Thymus (tissue), 11 donors: ENCODE data around the gene CABP5. TPM values are rescaled to one million over a fixed set of nuclear protein-coding genes. Genes with fewer than 3 reads are reported as not detected.

Experiments
- DNase-seq, 9 donors: peaks; one replicate each; pipeline ENCODE4 v3.0.0-alpha.2; 2013; ENCODE audit warnings: low spot score in 9 of 9, low read depth in 6 of 9, missing footprints in 1 of 9
- H3K27ac ChIP-seq, 2 donors: one replicate each; pipeline ENCODE4 v1.5.1; 2013; ENCODE audit warnings: control low read depth in 1 of 2, low read depth in 1 of 2, low read length in 1 of 2, mild to moderate bottlenecking in 1 of 2, moderate library complexity in 1 of 2
- H3K27me3 ChIP-seq, 2 donors: one replicate each; pipeline ENCODE4 v1.5.1; 2013; ENCODE audit warnings: low read length in 1 of 2; ENCODE audit not compliant: control insufficient read depth in 2 of 2, insufficient read depth in 1 of 2
- H3K36me3 ChIP-seq, 2 donors: one replicate each; pipeline ENCODE4 v1.5.1; 2013; ENCODE audit warnings: low read length in 1 of 2, mild to moderate bottlenecking in 1 of 2, moderate library complexity in 1 of 2; ENCODE audit not compliant: control insufficient read depth in 2 of 2, insufficient read depth in 2 of 2
- H3K4me1 ChIP-seq, 2 donors: one replicate each; pipeline ENCODE4 v1.5.1; 2013; ENCODE audit warnings: low read length in 2 of 2; ENCODE audit not compliant: control insufficient read depth in 2 of 2, insufficient read depth in 2 of 2
- H3K4me3 ChIP-seq, 2 donors: one replicate each; pipeline ENCODE4 v1.5.1; 2013; ENCODE audit warnings: low read length in 2 of 2, control low read depth in 1 of 2, mild to moderate bottlenecking in 1 of 2
- H3K9me3 ChIP-seq, 2 donors: one replicate each; pipeline ENCODE4 v1.5.1; 2013; ENCODE audit warnings: low read length in 1 of 2, mild to moderate bottlenecking in 1 of 2; ENCODE audit not compliant: control insufficient read depth in 2 of 2, insufficient read depth in 1 of 2
- WGBS: extraction: QIAGEN DNeasy Blood & Tissue Kit; methylation state at CpG from one replicate; pipeline ENCODE4 v1.1.7; 2013; 5-methylcytosine and 5-hydroxymethylcytosine counted together
- polyA plus RNA-seq: library from polyadenylated mRNA; stranded (reverse); fragments of 200-250 nt; gene quantifications from one replicate; pipeline ENCODE4 v1.2.3, GENCODE V29; 2013
- total RNA-seq: library from RNA; stranded (reverse); fragments of 120-200 nt; gene quantifications from one replicate; pipeline ENCODE4 v1.2.4, GENCODE V29; 2013
- donor health status: healthy.

CABP5 gene
- total and polyA plus RNA-seq, 2 donors = 0.05 TPM; not detected in 1

DNA sequence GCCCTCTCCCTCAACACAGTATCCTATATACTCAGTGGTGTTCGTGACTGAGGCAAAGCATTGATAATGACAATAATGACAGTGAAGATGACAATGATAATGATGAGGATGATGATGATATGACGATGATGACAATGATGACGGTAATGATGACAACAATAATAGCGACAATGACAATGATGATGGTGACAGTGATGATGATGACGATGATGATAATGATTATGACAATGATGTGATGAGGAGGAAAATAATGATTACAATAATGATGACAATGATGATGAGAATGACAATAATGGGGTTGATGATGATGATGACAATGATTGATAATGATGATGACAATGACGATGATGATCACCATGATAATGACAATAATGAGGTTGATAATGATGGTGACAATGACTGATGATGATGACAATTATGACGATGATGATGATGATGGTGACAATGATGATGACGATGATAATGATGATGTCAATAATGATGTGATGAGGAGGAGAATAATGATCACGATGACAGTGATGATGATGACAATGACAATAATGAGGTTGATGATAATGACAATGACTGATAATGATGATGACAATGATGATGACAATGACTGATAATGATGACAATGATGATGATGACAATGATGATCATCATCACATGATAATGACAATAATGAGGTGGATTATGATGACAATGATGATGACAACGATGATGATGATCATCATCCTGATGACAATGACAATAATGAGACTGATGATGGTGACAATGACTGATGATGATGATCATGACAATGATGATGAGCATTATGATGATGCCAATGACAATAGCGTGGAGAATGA is 32.7 kb downstream of the CABP5 start:
- no peak overlapping the region for H3K4me3 ChIP-seq
- H3K4me1 ChIP-seq = no peaks in the 10 kb centered on the region
- no peaks in the 10 kb centered on the region for H3K27me3 ChIP-seq
- no peaks in the 10 kb centered on the region for H3K9me3 ChIP-seq
- no peak overlapping the region for H3K27ac ChIP-seq
- DNase-seq = no peak
- 93% methylated on average over 11 of the region's 11 CpGs for WGBS
- H3K36me3 ChIP-seq = no peaks in the 10 kb centered on the region

DNA sequence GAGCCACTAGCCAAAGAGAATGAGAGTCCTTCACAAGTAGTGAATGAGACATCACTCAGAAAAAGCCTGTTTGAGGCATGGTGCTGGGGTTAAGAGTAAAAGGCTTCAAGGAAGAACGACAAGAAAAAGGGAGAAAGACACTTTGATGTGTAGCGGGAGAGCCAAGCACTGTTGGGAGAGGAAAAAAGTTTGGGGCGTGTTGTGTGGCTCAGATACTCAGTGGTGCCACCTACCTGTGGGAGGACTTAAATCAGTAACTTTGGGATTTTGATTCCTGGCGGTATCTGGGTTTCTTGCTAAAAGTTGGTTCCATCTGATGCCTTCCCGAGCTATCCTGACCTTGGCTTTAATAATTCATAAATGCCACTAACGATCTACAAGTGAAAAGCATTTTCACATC is 37.1 kb downstream of the CABP5 start:
- Histone ChIP-seq H3K4me3 (no peak overlapping the region), H3K27me3 (no peaks in the 10 kb centered on the region), H3K9me3 (no peaks in the 10 kb centered on the region), H3K36me3 (no peaks in the 10 kb centered on the region), H3K27ac (no peak overlapping the region), H3K4me1 (no peaks in the 10 kb centered on the region)
- WGBS = 86% methylated on average over 6 of the region's 6 CpGs
- no peak for DNase-seq

DNA sequence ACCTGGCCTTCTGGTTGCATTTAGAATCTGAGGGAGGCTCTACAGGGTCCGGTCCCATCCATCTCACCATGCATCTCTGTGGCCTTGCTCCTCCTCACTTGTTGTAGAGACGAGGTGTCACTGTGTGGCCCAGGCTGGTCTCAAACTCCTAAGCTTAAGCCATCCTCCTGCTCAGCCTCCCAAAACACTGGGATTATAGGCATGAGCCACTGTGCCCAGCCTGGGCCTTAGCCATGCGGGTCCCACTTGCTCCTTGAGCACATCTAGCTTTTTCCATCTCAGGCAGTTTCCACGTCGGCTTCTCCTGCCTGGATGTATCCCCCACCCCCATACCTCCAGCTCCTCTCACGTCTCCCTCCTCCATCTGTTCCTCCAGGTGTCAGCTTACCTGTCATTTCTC is 39.6 kb downstream of the CABP5 start:
- DNase-seq = no peak
- 80% methylated on average over 6 of the region's 6 CpGs for WGBS

DNA sequence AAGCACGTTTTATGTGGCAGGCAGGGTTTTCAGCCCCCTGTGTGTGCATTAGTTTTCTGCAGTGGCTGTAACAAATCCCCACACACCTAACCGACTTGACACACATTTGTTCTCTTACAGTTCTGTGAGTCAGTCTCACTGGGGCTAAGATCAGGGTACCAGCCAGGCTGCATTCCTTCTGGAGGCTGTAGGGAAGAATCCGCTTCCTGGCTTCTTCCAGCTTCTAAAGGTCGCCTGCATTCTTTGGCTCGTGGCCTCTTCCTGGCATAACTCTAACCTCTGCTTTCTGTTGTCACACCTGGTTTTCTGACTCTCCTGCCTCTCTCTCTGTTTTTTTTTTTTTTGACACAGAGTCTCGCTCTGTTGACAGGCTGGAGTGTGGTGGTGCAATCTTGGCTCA is 43.0 kb downstream of the CABP5 start:
- Histone ChIP-seq H3K9me3 (no peaks in the 10 kb centered on the region), H3K27ac (no peak overlapping the region), H3K27me3 (no peaks in the 10 kb centered on the region), H3K4me3 (no peak overlapping the region), H3K4me1 (no peaks in the 10 kb centered on the region), H3K36me3 (no peaks in the 10 kb centered on the region)
- 91% methylated on average over 6 of the region's 6 CpGs for WGBS
- DNase-seq = no peak

More for the DNA sequence above, 39.6 kb downstream of the CABP5 start:
- Histone ChIP-seq H3K36me3 (no peaks in the 10 kb centered on the region), H3K27me3 (no peaks in the 10 kb centered on the region), H3K4me1 (no peaks in the 10 kb centered on the region), H3K4me3 (no peak overlapping the region), H3K9me3 (no peaks in the 10 kb centered on the region), H3K27ac (no peak overlapping the region)

DNA sequence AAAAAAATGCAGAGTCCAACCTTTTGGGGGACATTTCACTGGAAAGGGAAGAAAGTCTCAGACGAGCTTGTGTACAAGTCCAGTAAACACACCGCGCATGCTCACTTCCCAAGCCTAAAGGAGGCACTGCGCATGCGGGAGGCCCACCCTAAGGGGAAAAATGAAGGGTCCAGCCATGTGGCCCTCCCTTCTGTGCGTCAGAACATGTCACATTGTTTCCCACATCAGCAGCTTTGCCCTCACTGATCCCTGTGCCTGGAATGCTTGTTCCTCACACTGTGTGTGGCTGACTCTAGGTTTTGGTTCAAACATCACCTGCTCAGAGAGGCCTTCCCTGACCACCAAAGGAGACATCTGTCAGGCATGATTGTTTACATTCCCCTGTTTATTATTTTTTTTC is 45.1 kb downstream of the CABP5 start:
- no peaks in the 10 kb centered on the region for H3K9me3 ChIP-seq
- DNase-seq = no peak
- 93% methylated on average over 6 of the region's 6 CpGs for WGBS
- H3K27ac ChIP-seq = no peak overlapping the region
- no peak overlapping the region for H3K4me3 ChIP-seq
- no peaks in the 10 kb centered on the region for H3K4me1 ChIP-seq
- no peaks in the 10 kb centered on the region for H3K36me3 ChIP-seq
- no peaks in the 10 kb centered on the region for H3K27me3 ChIP-seq

DNA sequence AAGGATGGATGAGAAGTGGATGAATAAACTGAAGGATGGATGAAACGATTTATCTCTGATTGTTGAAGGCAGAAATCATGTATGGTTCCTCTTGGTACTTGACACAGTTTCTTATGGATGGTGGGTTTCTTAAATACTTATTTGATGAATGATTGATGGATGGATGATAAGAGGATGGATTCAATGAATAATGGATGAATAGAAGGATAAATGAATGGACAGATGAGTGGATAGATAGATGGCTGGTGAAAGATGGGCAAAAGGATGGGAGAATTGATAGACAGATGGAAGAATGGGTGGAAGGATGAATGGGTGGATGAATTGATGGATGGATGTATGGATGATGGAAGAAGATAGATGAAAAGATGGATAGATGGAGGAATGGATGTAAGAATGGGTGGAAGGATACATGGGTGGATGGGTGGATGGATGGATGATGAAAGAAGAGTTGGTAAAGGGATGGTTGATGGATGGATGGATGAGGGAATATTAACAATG is 47.6 kb downstream of the CABP5 start:
- H3K4me3 ChIP-seq = no peak overlapping the region
- peaks cover 0 to 2% of the 10 kb centered on the region in 2 donors for H3K27me3 ChIP-seq
- 81% methylated on average over 1 of the region's 1 CpG for WGBS
- no peaks in the 10 kb centered on the region for H3K4me1 ChIP-seq
- H3K27ac ChIP-seq = no peak overlapping the region
- no peaks in the 10 kb centered on the region for H3K9me3 ChIP-seq
- no peaks in the 10 kb centered on the region for H3K36me3 ChIP-seq
- no peak for DNase-seq

DNA sequence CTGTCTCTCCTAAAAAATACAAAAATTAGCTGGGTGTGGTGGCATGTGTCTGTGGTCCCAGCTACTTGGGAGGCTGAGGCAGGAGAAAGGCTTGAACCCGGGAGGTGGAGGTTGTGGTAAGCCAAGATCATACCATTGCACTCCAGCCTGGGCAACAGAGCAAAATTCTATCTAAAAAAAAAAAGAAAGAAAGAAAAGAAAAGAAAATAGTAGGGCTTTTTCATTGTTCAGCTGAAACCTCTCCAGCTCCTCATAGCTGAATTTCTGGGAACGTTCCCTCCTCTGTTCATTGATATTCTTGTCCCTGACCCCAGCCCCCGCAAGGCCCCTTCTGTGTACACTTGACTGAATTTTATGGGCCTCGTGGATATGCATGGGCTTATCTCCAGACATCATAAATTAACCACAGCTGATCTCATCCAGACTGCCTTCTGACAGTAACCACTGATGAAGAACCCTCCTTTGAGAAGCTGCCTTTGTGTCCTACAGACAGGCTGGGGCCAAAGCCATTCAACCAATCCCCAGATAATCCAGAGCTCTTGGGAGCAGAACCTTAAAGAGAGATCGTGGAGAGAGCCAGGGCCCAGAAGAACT is 49.6 kb downstream of the CABP5 start, which contains the start of gene ELSPBP1:
TSS of gene ELSPBP1 (plus strand) at position 424 of the 594 bp plus-strand sequence. CDS start 14,036 bp downstream, outside the sequence.
- peaks cover 0 to 5% of the 10 kb centered on the region in 2 donors for H3K27me3 ChIP-seq
- no peaks in the 10 kb centered on the region for H3K4me1 ChIP-seq
- WGBS = 70% methylated on average over 5 of the region's 5 CpGs
- no peak within 1 kb of the TSS for H3K4me3 ChIP-seq
- H3K27ac ChIP-seq = no peak within 1 kb of the TSS
- no peaks in the 10 kb centered on the region for H3K36me3 ChIP-seq
- no peak for DNase-seq
- H3K9me3 ChIP-seq = no peaks in the 10 kb centered on the region

DNA sequence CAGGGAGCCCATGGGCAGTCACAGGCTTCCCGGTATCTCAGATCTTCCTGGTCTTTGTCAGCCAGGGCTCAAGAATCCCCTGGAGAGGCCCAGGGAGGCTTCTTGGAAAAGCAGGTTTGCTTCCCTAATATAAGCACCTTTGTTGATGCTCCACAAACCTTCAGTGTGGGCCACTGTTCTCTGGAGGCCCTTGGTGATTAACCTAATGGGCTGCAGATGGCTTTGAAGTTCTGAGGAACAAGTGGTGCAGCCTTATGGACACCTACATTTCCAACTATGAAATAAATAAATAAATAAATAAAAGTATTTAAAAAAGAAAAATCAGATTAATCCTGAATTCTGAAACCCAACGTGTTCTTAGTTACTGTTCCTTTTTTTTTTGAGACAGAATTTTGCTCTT is 51.8 kb downstream of the CABP5 start, which contains the start of gene BSPH1:
TSS of gene BSPH1 (minus strand) at position 101 of the 400 bp plus-strand sequence. CDS start at position 12, 89 bp downstream.
- H3K27ac ChIP-seq = no peak within 1 kb of the TSS
- no peak for DNase-seq
- no peaks in the 10 kb centered on the region for H3K36me3 ChIP-seq
- H3K4me3 ChIP-seq = no peak within 1 kb of the TSS
- peaks cover 0 to 5% of the 10 kb centered on the region in 2 donors for H3K27me3 ChIP-seq
- no peaks in the 10 kb centered on the region for H3K4me1 ChIP-seq
- 76% methylated on average over 2 of the region's 2 CpGs for WGBS
- no peaks in the 10 kb centered on the region for H3K9me3 ChIP-seq

DNA sequence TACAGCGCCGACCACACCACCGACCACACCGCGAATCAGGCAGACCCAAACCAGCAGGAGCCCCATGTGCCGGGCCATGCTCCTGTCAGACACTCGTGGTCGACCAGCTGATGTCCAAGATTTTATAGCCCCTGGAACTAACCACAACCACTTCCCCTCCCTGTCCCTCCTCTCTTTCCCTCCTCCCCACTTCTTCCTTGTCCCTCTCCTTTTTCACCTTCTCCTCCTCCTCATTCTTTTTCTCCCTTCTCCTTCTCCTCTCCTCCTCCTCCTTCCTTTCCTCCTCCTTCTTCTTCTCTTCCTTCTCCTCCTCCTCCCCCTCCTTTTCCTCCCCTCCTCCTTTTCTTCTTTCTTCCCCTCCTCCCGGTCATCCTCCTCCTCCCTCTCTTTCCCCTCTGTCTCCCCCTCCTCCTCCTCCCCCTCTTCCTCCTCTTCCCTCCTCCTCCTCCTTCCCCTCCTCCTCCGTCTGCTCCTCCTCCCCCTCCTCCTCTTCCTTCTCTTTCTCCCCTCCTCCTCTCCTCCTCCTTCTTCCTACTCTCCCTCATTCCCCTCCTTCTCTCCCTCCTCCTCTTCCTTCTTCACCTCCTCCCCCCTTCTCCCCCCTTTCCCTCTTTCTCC is 52.6 kb downstream of the CABP5 start:
- no peak for DNase-seq
- peaks cover 0 to 5% of the 10 kb centered on the region in 2 donors for H3K27me3 ChIP-seq
- no peak overlapping the region for H3K4me3 ChIP-seq
- no peaks in the 10 kb centered on the region for H3K36me3 ChIP-seq
- H3K27ac ChIP-seq = no peak overlapping the region
- 38% methylated on average over 10 of the region's 10 CpGs for WGBS
- no peaks in the 10 kb centered on the region for H3K9me3 ChIP-seq
- no peaks in the 10 kb centered on the region for H3K4me1 ChIP-seq
